ENCODE data around the gene ANKRD53.
"Not testable (repeated sequence)": the region's sequence is repeated elsewhere in the genome, so short reads cannot be mapped to it uniquely, and the experiment has no call there.

Gene ANKRD53

GRCh38 chr2:70991742-70992141 is 13.3 kb downstream of the ANKRD53 start:
- no peak for TF ChIP-seq CTCF (IDR thresholded peaks at IDR 0.05; ENCODE audit: insufficient read depth, missing control alignments)
- DNase-seq (ENCODE audit: insufficient read length, low spot score) (no peak), FAIRE-seq (no peak)

GRCh38 chr2:70992945-70993853 is 14.8 kb downstream of the ANKRD53 start:
- TF ChIP-seq CTCF (IDR thresholded peaks at IDR 0.05; ENCODE audit: insufficient read depth, missing control alignments), result no peak
- FAIRE-seq (no peak), DNase-seq (ENCODE audit: insufficient read length, low spot score) (no peak)

- DNase-seq (ENCODE audit: insufficient read length, low spot score) (no peak), FAIRE-seq (no peak)
- no peak for TF ChIP-seq CTCF (IDR thresholded peaks at IDR 0.05; ENCODE audit: insufficient read depth, missing control alignments)
These were observed 15.7 kb downstream of the ANKRD53 start for GRCh38 chr2:70994009-70994698.

GRCh38 chr2:70994699-70995425 is 16.4 kb downstream of the ANKRD53 start, which contains the start of gene TEX261:
TSS of gene TEX261 (minus strand) at chr2:70994873. CDS start at chr2:70994757, 116 bp downstream.
- TF ChIP-seq CTCF (IDR thresholded peaks at IDR 0.05; ENCODE audit: insufficient read depth, missing control alignments), result peak; percentile 68
- DNase-seq (ENCODE audit: insufficient read length, low spot score), result peak; percentile 81
- no peak for FAIRE-seq

- FAIRE-seq, result no peak
- TF ChIP-seq CTCF (IDR thresholded peaks at IDR 0.05; ENCODE audit: insufficient read depth, missing control alignments), result peak; percentile 24
- DNase-seq (ENCODE audit: insufficient read length, low spot score), result no peak
These were observed 16.9 kb downstream of the ANKRD53 start for GRCh38 chr2:70995426-70995729.

GRCh38 chr2:70998885-70999284 is 20.5 kb downstream of the ANKRD53 start:
- not testable (repeated sequence) for FAIRE-seq; DNase-seq (ENCODE audit: insufficient read length, low spot score)

- FAIRE-seq (no peak), DNase-seq (ENCODE audit: insufficient read length, low spot score) (no peak)
- no peak for TF ChIP-seq CTCF (IDR thresholded peaks at IDR 0.05; ENCODE audit: insufficient read depth, missing control alignments)
These were observed 20.9 kb downstream of the ANKRD53 start for GRCh38 chr2:70999362-70999761.

- not testable (repeated sequence) for FAIRE-seq
These were observed 21.5 kb downstream of the ANKRD53 start for GRCh38 chr2:70999931-71000330.

More at GRCh38 chr2:70999931-71000330, 21.5 kb downstream of the ANKRD53 start:
- DNase-seq (ENCODE audit: insufficient read length, low spot score), result not testable (repeated sequence)
